HepG2 (cell line): ENCODE measurements around the gene CDH2. TPM values are rescaled to one million over a fixed set of nuclear protein-coding genes. Genes with fewer than 3 reads are reported as not detected.

Experiments
- HDAC1 ChIP-seq: sonication (generic); formaldehyde crosslinking; IDR thresholded peaks from 2 replicates; pipeline ENCODE4 v1.5.1; 2020; ENCODE audit warnings: mild to moderate bottlenecking, missing genetic modification reagents
- HES4 ChIP-seq: sonication (generic); formaldehyde crosslinking; IDR thresholded peaks from 2 replicates; pipeline ENCODE4 v1.9.0; 2021; ENCODE audit warnings: mild to moderate bottlenecking, missing genetic modification reagents, borderline replicate concordance
- HMG20A ChIP-seq: IDR thresholded peaks from 2 replicates; pipeline ENCODE4 v1.6.1; 2016; ENCODE audit warnings: borderline replicate concordance
- HNRNPL ChIP-seq: fragments of 200-400 bp; formaldehyde crosslinking; IDR thresholded peaks from 2 replicates; pipeline ENCODE4 v1.6.1; 2017; ENCODE audit warnings: mild to moderate bottlenecking, low read depth, low read length
- HNRNPLL ChIP-seq: fragments of 200-400 bp; formaldehyde crosslinking; IDR thresholded peaks from 2 replicates; pipeline ENCODE4 v1.6.1; 2017; ENCODE audit warnings: mild to moderate bottlenecking, low read depth, low read length; ENCODE audit not compliant: poor library complexity, severe bottlenecking
- MXD3 ChIP-seq: IDR thresholded peaks from 2 replicates; pipeline ENCODE4 v1.6.1; 2016; ENCODE audit warnings: mild to moderate bottlenecking, missing biosample characterization, missing genetic modification reagents
- NCOA2 ChIP-seq: sonication (generic); formaldehyde crosslinking; IDR thresholded peaks from 2 replicates; pipeline ENCODE4 v1.8.0; 2022; ENCODE audit warnings: inconsistent platforms
- PATZ1 ChIP-seq: sonication (generic); formaldehyde crosslinking; IDR thresholded peaks from 2 replicates; pipeline ENCODE4 v1.4.0; 2020; ENCODE audit warnings: missing genetic modification reagents
- POLR2AphosphoS2 ChIP-seq: IDR thresholded peaks from 2 replicates; pipeline ENCODE4 v1.6.1; 2011; ENCODE audit warnings: low read depth, low read length, improper control_type of control experiment
- RXRB ChIP-seq: IDR thresholded peaks from 2 replicates; pipeline ENCODE4 v1.6.1; 2016; ENCODE audit warnings: borderline replicate concordance, missing genetic modification reagents, missing compliant biosample characterization
- TCF7L2 ChIP-seq: IDR thresholded peaks from 2 replicates; pipeline ENCODE4 v1.6.1; 2011; ENCODE audit warnings: mild to moderate bottlenecking, low read depth, low read length, moderate library complexity
- ZHX1 ChIP-seq: sonication (generic); formaldehyde crosslinking; IDR thresholded peaks from 2 replicates; pipeline ENCODE4 v1.8.1; 2022; ENCODE audit warnings: low read depth, mild to moderate bottlenecking, missing genetic modification reagents
- ZNF142 ChIP-seq: sonication (generic); formaldehyde crosslinking; IDR thresholded peaks from 2 replicates; pipeline ENCODE4 v1.4.0; 2020; ENCODE audit warnings: missing genetic modification reagents
- ZNF441 ChIP-seq: sonication (generic); formaldehyde crosslinking; IDR thresholded peaks from 2 replicates; pipeline ENCODE4 v1.7.0; 2021; ENCODE audit warnings: missing genetic modification reagents, borderline replicate concordance
- ZNF816 ChIP-seq: sonication (generic); formaldehyde crosslinking; IDR thresholded peaks from 2 replicates; pipeline ENCODE4 v1.8.0; 2022; ENCODE audit warnings: missing genetic modification reagents, mild to moderate bottlenecking, borderline replicate concordance
- polyA plus RNA-seq, 8 experiments: library from polyadenylated mRNA; depleted of rRNA in 3 of 8; stranded (reverse) in 7 of 8; unstranded in 1 of 8; fragments of >200 nt; fragmentation: Illumina TruSeq in 4 of 8; extraction: Trizol in 4 of 8; gene quantifications; 2 replicates each; pipeline versions ENCODE4 v1.2.1 to v1.2.3, GENCODE V29; 2011 to 2016; ENCODE audit warnings: low read depth in 4 of 8, missing spikeins in 1 of 8, mixed read lengths in 1 of 8; ENCODE audit not compliant: insufficient read depth in 1 of 8
- total RNA-seq, 5 experiments: library from RNA; depleted of rRNA; stranded (reverse); fragments of >200 nt; fragmentation: Illumina TruSeq; extraction: Trizol; gene quantifications; 2 replicates each; pipeline ENCODE4 v1.2.3, GENCODE V29; 2016; ENCODE audit warnings: low read depth in 1 of 5

The CDH2 gene
- total and polyA plus RNA-seq, 2 of the 13 experiments (the other 11 are each of a cell fraction or from before 2014, with no cell fraction given), result 18.6 to 36.1 TPM

GRCh38 chr18:28175150-28175929 lies 1.6 kb downstream of the CDH2 start (continued):
- TF ChIP-seq PATZ1 (peak; percentile 13; the same call in 1 of the 2 replicates), ZNF816 (CRISPR knock-in tag) (0 out of 2 replicates have a peak, but pooled peaks have one; percentile 47), POLR2AphosphoS2 (no peak), MXD3 (CRISPR knock-in tag) (no peak; the same call in 1 of the 2 replicates), HNRNPLL (peak; percentile 52), HDAC1 (peak; percentile 58), HMG20A (no peak), ZHX1 (no peak), HES4 (CRISPR knock-in tag) (0 out of 2 replicates have a peak, but pooled peaks have one; percentile 49), RXRB (no peak), TCF7L2 (no peak), NCOA2 (no peak), ZNF142 (no peak), HNRNPL (no peak), ZNF441 (CRISPR knock-in tag) (no peak)
